GM12873 (cell line): ENCODE data around the gene NEURL2.

Experiments
- TF ChIP-seq, protein P1 (sequence below): IDR thresholded peaks from 2 replicates; pipeline ENCODE4 v1.5.1; 2012; ENCODE audit warnings: low read depth, mild to moderate bottlenecking, moderate library complexity, low read length, control low read depth; ENCODE audit not compliant: insufficient read depth; ENCODE audit errors: missing control alignments

The NEURL2 gene

DNA sequence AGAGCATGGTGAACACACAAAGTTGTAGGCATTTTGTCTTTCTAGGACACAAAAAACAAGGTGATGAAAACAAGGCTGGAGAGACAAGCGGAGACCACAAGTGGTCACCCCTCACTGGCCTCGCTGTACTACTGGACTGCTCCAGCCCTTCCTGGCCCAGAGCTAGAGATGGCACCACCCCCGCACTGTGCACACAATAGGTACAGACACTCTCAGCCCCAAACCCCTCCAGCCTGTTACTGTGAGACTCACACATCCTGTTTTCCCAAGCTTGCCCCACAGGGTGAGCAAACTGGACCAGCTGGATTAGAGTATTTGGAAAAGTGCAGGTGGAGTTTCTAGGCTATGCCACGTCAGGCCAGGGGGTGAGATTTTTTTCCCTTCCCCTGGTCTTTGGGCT, 18.4 kb downstream of the NEURL2 start:
- TF ChIP-seq, protein P1, sequence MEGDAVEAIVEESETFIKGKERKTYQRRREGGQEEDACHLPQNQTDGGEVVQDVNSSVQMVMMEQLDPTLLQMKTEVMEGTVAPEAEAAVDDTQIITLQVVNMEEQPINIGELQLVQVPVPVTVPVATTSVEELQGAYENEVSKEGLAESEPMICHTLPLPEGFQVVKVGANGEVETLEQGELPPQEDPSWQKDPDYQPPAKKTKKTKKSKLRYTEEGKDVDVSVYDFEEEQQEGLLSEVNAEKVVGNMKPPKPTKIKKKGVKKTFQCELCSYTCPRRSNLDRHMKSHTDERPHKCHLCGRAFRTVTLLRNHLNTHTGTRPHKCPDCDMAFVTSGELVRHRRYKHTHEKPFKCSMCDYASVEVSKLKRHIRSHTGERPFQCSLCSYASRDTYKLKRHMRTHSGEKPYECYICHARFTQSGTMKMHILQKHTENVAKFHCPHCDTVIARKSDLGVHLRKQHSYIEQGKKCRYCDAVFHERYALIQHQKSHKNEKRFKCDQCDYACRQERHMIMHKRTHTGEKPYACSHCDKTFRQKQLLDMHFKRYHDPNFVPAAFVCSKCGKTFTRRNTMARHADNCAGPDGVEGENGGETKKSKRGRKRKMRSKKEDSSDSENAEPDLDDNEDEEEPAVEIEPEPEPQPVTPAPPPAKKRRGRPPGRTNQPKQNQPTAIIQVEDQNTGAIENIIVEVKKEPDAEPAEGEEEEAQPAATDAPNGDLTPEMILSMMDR = no peak

DNA sequence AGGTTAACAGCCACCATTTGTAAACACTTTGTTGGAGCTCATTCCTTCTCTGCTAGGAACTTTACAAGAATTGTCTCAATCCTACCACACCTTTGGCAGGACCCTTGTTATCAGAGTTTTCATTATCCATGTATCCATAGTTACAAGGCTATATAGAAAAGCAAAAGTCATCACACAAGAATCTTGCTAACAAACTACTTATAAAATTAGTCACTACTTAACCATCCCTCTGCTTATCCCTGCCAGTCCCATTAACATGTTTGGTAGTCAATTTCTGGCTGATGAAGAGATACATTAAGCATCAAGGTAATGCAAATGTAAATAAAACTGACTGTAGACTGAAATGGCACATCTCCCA, 23.2 kb downstream of the NEURL2 start:
- TF ChIP-seq, protein P1 = no peak

DNA sequence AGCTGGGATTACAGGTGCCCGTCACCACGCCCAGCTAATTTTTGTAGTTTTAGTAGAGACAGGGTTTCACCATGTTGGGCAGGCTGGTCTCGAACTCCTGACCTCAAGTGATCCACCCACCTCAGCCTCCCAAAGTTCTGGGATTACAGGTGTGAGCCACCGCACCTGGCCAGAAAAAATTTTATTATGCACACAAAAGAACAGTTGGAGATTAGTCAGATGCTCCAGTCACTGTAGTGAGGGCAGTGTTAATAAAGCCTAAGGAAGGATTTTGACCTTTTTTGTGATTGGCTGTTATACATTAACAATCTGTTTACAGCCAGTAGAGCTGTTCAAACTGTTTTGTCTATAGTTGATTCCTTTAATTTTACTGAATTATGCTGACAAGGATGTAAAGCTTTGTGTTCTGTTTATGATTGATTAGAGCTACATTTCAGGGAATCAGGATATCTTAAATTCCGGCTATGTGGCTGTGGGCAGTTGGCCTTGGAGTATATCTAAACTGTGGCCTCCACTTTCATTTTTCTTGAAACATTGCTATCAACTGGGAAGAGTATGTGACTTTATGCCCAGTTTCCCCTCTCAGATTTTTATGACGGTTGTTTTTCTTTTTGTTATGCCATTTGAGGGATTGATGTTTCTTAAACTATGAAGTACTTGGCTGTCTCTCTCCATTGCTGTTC, 23.7 kb downstream of the NEURL2 start:
- TF ChIP-seq, protein P1 = no peak

DNA sequence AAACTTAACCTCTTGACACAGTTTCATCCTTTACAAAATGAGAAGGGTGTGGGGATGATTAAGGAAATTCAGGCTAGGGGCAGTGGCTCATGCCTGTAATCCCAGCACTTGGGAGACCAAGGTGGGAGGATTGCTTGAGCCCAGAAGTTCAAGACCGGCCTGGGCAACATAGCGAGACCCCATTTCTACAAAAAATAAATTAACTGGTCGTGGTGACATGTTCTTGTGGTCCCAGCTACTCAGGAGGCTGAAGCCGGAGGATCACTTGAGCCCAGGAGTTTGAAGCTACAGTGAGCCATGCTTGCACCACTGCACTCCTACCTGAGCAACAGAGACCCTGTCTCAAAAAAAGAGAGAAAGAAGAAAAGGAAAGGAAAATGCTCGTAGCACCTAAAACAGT, 24.6 kb downstream of the NEURL2 start:
- TF ChIP-seq, protein P1 = no peak

- TF ChIP-seq, protein P1 = no peak
These were observed 27.2 kb downstream of the NEURL2 start for GRCh38 chr20:45863543-45864470.

- TF ChIP-seq, protein P1 = no peak
These were observed 29.6 kb downstream of the NEURL2 start for GRCh38 chr20:45861221-45862075.

DNA sequence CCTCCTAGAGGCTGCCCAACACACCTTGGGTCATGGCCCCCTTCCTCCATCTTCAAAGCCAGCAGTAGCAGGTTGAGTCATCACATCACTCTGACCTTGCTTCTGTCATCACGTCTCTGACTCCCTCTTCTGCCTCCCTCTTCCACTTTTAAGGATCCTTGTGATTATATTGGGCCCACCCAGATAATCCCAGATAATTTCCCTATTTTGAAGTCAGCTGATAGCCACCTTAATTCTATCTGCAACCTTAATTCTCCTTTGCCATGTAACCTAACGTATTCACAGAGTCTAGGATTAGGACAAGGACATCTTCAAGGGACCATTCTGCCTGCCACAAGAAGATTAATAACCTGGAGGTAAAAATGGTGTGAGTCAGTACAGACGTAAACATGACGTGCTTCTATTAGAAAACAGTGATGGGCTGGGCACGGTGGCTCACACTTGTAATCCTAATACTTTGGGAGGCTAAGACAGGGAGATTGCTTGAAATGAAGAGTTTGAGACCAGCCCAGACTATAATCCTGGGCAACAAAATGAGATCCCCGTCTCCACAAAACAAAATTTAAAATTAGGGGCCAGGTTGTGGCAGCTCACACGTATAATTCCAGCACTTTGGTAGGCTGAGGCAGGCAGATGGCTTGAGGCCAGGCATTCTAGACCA, 30.3 kb downstream of the NEURL2 start:
- TF ChIP-seq, protein P1 = no peak
